HG02571 (cell line): ENCODE measurements around the gene GPR18.
"Not testable (repeated sequence)": the region's sequence is repeated elsewhere in the genome, so short reads cannot be mapped to it uniquely, and the experiment has no call there.

Source experiments
- ATAC-seq: cut with Tn5 transposase; IDR thresholded peaks from one replicate; pipeline ENCODE4 v1.9.1; 2021; ENCODE audit warnings: mild to moderate bottlenecking, moderate library complexity; ENCODE audit not compliant: unreplicated experiment

The GPR18 gene

GRCh38 chr13:99231721-99232120, 26.5 kb downstream of the GPR18 start:
- ATAC-seq: no peak

- no peak for ATAC-seq
These were observed 27.2 kb downstream of the GPR18 start for GRCh38 chr13:99230991-99231390.

GRCh38 chr13:99230588-99230987, 27.6 kb downstream of the GPR18 start:
- ATAC-seq: not testable (repeated sequence)

DNA sequence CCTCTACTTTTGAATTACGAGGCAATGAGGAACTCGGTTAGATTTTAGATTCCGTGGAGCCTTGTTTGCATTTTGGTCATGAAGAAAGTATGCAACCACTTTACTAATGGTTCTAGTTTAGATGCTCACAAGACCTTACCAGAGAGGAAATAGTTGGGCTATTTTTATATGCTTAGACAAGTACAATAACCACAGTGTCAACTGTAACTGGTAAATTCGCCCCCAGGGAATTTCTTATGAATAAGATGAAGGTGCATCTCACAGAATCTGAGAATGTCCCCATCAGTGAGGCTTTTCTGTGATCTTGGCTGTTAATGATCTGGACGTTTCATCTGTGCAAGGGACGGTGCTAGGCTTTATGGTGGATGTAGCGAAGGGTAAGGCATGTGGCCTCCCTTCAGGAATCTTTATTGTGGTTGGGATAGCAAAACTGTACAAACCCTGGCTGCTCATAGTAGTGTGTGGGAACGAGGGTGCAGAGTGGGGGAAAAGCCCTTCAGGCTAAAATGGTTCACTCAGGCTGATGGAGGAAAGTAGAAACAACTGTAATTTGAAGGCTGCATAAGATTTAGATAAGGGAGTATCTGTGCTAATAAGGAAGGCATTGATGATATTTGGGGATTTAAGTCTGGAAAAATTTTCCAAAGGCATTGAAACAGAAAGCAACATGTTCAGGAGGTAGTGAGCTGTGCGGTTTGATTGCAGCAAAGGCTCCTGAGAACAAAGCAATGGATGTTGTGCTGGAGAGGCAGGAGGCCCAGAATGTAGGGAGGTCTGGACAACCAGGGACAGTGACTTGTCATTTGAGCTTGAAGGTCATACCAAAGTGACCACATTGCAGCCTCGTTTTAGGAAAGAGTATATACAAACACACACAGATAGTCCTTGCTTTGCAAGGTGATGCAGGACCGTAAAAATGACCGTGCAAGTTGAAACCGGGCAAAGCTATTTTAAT, 29.2 kb downstream of the GPR18 start:
- ATAC-seq: peak; percentile 95

DNA sequence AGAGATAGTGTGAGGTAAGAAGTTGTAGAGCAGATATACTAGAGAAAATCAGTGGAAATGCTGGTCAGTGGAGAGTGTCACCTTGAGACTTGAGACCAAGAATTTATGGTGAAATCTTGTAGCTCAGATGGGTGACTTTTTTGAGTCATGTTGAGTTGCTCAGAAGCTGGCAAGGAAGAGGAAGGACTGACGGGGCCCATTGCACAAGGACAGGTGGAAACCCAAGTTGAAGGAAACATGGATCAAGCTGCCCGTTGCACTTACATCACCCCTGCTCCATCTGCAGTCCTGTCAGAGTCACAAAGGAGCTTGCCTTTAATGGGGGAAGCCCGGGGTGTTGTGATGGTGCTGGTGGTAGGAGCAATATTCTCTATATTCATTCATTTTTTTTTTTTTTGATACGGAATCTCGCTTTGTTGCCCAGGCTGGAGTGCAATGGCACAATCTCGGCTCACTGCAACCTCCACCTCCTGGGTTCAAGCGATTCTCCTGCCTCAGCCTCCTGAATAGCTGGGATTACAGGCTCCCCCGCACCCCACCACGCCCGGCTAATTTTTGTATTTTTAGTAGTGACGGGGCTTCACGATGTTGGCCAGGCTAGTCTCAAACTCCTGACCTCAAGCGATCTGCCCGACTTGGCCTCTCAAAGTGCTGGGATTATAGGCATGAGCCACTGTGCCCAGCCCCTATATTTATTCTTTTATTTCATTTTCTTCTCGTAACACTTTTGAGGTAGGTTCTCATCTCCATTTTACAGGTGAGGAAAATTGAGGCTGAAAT, 30.1 kb downstream of the GPR18 start:
- no peak for ATAC-seq

GRCh38 chr13:99227331-99227900, 30.8 kb downstream of the GPR18 start:
- no peak for ATAC-seq

DNA sequence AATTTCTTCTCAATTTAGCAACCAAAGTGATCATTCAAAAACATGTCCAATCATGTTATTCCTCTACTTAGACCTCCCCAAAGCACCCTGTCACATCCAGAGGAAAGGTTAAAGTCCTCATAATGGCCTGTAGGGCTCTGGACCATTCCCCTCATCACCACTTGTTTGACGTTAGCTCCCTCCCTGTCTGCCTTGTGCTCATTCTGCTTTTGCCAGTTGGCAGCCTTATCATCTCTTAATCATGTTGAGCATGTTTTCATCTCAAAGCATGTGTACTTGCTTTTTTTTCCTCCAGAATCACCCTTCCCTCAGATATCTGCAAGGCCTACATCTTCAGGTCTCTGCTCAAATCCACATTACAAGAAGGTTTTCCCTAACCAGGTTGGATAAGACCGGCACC, 31.7 kb downstream of the GPR18 start:
- ATAC-seq: no peak

GRCh38 chr13:99225078-99225477, 33.1 kb downstream of the GPR18 start:
- no peak for ATAC-seq

- ATAC-seq: no peak
These were observed 34.2 kb downstream of the GPR18 start for GRCh38 chr13:99224021-99224420.

DNA sequence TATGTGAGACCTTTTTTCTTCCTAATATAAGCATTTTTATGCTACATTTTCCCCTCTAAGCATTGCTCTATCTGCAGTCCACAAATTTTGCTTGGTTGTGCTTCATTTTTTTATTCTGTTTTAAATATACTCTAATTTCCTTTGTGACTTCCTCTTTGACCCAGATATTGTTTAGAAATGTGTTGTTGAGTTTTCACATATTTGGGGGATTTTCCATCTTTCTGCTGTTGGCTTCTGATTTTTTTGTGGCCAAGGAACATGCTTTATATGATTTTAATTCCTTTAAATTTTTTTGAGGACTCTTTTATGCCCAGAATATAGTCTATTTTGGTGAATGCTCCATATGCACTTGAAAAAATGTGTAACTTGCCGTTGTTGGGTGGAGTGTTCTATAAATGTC, 34.6 kb downstream of the GPR18 start:
- no peak for ATAC-seq

DNA sequence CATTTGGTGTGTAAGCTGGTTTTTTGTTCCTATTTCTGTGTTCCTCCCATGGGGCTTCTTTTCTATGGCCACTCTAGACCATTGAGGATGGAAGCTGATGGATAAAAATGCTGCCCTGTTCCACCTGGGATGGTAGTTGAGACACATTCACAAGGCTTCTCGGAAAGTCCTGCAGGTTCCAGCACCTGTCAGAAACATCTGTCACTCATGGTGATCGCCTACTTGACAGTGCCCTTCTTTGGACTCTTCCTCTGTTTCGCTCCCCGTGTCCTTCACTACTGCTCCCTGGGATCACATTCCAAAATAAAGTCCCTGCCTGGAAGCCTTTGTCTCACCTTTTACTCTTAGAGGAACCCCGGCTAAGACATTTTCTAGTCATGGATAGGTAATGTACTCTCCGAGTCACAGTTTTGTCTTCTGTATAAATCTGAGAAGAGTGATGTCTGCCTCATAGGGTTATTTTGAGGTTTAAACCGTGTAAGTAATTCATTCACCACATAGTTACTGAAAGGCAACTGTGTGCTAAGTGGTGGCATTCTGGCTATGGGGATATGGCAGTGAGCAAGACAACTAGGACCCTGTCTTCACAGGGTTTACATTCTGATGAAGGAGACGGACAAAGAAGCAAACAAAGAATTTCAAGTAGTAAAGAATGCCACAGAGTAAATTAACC, 36.5 kb downstream of the GPR18 start:
- ATAC-seq: no peak

DNA sequence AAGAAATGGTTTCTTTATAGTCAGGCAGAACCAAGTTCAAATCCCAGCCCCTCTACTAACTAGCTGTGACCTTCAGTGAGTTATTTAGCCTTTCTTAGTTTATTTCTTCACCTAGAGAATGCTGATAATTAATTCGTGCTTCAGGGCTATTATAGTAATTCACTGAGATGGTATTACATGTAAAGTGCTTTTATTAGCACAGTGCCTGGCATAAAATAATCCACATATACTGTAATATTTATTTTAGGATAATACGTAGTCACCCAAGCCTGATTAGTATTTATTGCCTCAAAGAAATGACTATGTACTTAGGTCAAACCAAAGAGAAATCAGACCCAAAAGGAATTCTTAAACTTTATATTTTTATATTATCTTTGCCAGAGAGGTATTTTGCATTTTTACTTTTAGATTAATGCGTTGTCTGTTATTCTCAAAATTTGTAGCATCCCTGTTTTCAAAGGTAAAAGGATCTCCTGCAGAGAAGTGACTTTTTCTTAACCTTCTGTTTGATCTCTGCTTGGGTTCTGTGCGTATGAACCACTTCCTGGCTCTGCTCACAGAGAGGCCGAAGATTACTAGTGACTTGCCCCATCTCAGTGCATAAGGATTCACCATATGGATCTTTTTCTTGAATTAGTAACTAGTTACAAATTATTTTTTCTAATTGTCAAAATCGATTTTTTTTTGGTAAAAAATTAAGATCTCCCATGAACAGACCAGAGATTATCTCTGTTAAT, 37.8 kb downstream of the GPR18 start:
- ATAC-seq: no peak

GRCh38 chr13:99218969-99219368, 39.2 kb downstream of the GPR18 start:
- ATAC-seq: no peak

DNA sequence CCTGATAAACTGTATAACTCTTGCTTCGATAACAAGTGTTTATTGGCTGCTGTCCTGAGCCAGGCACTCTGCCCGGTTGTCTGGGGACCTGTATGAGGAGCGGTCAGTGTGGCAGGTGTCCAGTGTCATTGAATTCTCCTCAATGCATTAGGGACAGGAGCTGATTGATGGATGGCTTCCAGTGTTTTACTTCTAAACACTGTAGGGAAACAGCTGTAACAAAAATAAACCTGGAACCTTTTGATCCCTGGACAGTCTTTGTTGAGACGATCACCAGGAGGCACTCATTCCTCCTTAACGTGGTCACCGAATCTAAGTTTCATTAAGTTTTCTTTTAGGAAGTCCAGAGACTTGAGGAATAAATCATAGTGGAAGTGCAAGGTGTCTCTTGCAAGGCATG, 39.6 kb downstream of the GPR18 start:
- ATAC-seq: no peak

- ATAC-seq: no peak
These were observed 40.1 kb downstream of the GPR18 start for GRCh38 chr13:99218126-99218525.

DNA sequence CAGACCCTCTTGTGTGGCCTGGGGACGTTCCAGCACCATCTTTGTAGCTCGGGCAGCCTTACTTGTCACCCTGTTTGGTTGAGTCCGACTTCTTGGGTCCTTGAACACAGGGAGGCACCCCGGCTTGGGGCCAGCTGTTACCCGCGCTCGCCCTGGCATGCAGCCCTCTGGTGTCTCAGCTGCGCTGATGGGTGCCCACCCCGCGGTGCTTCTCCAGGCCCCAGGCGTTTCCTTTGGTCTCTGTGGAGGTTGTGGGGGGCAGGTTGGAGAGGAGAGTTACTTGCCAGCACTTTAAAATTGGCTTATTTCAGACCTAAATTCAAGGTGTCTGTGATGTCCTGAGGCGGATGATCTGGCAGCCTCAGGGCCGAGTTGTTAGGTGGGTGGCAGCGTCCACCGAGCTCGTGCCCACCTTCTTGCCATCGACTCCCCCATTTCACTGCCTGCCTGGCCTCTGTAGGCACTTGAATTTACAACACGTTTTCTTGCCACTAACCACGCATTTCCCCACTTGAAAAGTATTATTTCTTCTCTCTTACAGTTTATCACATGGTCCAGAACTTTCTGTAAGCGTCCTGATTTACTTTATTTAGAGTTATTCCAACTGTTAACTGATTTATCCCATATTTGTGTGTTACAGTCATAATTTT, 40.6 kb downstream of the GPR18 start:
- no peak for ATAC-seq

- ATAC-seq: no peak
These were observed 42.9 kb downstream of the GPR18 start for GRCh38 chr13:99215184-99215830.

GRCh38 chr13:99214731-99215130, 43.4 kb downstream of the GPR18 start:
- ATAC-seq: no peak

GRCh38 chr13:99214232-99214631, 43.9 kb downstream of the GPR18 start:
- ATAC-seq: peak; percentile 81
